ENCODE measurements around the gene HOXD3. TPM values are rescaled to one million over a fixed set of nuclear protein-coding genes. Genes with fewer than 3 reads are reported as not detected.

The HOXD3 gene
- total and polyA plus RNA-seq, 12 donors, result 2.0 to 41.3 (median 10.6) TPM

DNA sequence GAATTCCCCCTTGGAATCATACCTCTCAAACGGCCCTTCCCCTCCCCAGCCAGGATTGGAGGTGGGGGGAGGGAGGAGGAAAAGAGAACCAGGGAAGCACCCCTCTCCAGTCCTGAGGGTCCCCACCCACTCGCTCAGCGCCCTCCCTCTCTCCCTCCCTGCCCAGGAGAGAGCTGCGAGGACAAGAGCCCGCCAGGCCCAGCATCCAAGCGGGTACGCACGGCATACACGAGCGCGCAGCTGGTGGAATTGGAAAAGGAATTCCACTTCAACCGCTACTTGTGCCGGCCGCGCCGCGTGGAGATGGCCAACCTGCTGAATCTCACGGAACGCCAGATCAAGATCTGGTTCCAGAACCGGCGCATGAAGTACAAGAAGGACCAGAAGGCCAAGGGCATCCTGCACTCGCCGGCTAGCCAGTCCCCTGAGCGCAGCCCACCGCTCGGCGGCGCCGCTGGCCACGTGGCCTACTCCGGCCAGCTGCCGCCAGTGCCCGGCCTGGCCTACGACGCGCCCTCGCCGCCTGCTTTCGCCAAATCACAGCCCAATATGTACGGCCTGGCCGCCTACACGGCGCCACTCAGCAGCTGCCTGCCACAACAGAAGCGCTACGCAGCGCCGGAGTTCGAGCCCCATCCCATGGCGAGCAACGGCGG, 14.4 kb downstream of the HOXD3 start:
- H3K4me3 ChIP-seq, result no peak overlapping the region
- peak overlapping the region in 1 of 5 donors; percentile 17 for H3K27ac ChIP-seq
- peaks cover 0 to 9% of the 10 kb centered on the region in 2 donors for H3K4me1 ChIP-seq (replicated peaks in 1 of 2)
- no peaks in the 10 kb centered on the region for H3K9me3 ChIP-seq (replicated peaks in 1 of 3)
- no peaks in the 10 kb centered on the region for H3K36me3 ChIP-seq (replicated peaks in 1 of 2)
- H3K27me3 ChIP-seq, result peaks cover 9% of the 10 kb centered on the region
- no peak for TF ChIP-seq POLR2A (IDR thresholded peaks at IDR 0.05)
- TF ChIP-seq, protein P1, sequence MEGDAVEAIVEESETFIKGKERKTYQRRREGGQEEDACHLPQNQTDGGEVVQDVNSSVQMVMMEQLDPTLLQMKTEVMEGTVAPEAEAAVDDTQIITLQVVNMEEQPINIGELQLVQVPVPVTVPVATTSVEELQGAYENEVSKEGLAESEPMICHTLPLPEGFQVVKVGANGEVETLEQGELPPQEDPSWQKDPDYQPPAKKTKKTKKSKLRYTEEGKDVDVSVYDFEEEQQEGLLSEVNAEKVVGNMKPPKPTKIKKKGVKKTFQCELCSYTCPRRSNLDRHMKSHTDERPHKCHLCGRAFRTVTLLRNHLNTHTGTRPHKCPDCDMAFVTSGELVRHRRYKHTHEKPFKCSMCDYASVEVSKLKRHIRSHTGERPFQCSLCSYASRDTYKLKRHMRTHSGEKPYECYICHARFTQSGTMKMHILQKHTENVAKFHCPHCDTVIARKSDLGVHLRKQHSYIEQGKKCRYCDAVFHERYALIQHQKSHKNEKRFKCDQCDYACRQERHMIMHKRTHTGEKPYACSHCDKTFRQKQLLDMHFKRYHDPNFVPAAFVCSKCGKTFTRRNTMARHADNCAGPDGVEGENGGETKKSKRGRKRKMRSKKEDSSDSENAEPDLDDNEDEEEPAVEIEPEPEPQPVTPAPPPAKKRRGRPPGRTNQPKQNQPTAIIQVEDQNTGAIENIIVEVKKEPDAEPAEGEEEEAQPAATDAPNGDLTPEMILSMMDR (IDR thresholded peaks at IDR 0.05), result no peak
- intact Hi-C loops (cut with DNase I), result no loop called here
- DNase-seq, result no peak
- 67 to 69% (median 69%) methylated on average over 11 to 51 of the region's 51 CpGs for WGBS, 4 donors

DNA sequence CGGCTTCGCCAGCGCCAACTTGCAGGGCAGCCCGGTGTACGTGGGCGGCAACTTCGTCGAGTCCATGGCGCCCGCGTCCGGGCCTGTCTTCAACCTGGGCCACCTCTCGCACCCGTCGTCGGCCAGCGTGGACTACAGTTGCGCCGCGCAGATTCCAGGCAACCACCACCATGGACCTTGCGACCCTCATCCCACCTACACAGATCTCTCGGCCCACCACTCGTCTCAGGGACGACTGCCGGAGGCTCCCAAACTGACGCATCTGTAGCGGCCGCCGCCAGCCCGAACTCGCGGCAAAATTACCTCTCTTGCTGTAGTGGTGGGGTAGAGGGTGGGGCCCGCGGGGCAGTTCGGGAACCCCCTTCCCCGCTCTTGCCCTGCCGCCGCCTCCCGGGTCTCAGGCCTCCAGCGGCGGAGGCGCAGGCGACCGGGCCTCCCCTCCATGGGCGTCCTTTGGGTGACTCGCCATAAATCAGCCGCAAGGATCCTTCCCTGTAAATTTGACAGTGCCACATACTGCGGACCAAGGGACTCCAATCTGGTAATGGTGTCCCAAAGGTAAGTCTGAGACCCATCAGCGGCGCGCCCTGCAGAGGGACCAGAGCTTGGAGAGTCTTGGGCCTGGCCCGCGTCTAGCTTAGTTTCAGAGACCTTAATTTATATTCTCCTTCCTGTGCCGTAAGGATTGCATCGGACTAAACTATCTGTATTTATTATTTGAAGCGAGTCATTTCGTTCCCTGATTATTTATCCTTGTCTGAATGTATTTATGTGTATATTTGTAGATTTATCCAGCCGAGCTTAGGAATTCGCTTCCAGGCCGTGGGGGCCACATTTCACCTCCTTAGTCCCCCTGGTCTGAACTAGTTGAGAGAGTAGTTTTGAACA, 15.1 kb downstream of the HOXD3 start:
- Histone ChIP-seq H3K36me3 (replicated peaks in 1 of 2) (no peaks in the 10 kb centered on the region), H3K27ac (peak overlapping the region in 1 of 5 donors; percentile 17), H3K9me3 (replicated peaks in 1 of 3) (no peaks in the 10 kb centered on the region), H3K27me3 (peaks cover 9% of the 10 kb centered on the region), H3K4me3 (no peak overlapping the region), H3K4me1 (replicated peaks in 1 of 2) (peaks cover 0 to 9% of the 10 kb centered on the region in 2 donors)
- no peak for TF ChIP-seq POLR2A (IDR thresholded peaks at IDR 0.05)
- TF ChIP-seq, protein P1 (IDR thresholded peaks at IDR 0.05), result no peak
- DNase-seq, result no peak
- intact Hi-C loops (cut with DNase I), result no loop called here
- WGBS, 4 donors, result 60 to 83% (median 64%) methylated on average over 31 to 60 of the region's 60 CpGs

DNA sequence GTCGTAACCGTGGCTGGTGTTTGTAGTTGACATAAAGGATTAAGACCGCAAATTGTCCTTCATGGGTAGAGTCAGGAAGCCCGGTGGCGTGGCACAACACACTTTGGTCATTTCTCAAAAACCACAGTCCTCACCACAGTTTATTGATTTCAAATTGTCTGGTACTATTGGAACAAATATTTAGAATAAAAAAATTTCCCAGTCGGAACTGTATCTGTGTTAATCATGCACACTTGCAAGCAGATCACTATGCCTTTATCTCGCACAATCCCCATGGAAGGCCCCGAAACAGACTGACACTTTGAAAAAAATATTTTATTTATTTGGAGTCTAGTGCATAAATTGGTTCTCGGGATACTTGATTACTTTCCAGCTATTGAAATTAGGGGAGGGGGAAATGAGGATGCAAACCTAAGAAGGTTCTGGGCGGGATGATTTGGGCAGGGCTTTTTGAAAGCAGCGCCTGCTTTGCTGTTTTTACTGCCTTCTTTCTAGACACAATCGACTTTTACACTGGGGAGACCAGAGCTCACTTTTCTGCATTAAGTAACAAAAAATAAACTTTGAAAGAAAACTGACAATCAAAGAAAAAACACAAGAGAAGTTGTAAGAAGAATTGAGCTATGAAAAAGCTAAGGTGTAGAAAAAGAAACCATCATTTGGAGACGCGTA, 15.9 kb downstream of the HOXD3 start:
- no peak overlapping the region for H3K4me3 ChIP-seq
- 71 to 80% (median 76%) methylated on average over 14 of the region's 14 CpGs for WGBS, 4 donors
- peaks cover 10% of the 10 kb centered on the region for H3K27me3 ChIP-seq

More for the DNA sequence above, 15.9 kb downstream of the HOXD3 start:
- Histone ChIP-seq H3K9me3 (replicated peaks in 1 of 3) (no peaks in the 10 kb centered on the region), H3K36me3 (replicated peaks in 1 of 2) (no peaks in the 10 kb centered on the region), H3K27ac (no peak overlapping the region), H3K4me1 (replicated peaks in 1 of 2) (peaks cover 3 to 14% of the 10 kb centered on the region in 2 donors)
- no peak for DNase-seq
- intact Hi-C loops (cut with DNase I), result no loop called here
- TF ChIP-seq, protein P1 (IDR thresholded peaks at IDR 0.05), result no peak
- no peak for TF ChIP-seq POLR2A (IDR thresholded peaks at IDR 0.05)
